Measurements from ENCODE around the gene TMEM170B.

TMEM170B gene

DNA sequence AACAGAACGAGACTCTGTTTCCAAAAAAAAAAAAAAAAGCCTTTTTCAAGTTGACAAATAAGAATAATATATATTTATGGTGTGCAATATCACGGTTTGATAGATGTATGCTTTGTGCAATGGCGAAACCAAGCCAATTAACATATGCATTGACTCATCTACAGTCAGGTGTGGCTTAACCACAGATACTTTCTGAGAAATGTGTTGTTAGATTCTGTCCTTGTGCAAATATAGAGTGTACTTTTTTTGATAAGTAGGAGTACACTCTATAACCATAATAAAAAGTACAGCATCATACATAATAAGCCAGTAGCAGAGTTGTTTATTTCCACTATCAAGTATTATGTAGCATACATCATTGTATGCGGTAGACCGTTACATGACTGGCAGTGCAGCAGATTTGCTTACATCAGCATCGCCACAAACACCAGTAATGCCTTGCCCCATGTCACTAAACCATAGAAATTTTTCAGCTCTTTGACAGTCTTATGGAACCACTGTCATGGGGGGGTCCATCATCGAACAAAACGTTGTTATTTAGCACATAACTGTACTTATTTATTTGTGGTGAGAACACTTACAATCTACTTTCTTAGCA, 59.2 kb downstream of the TMEM170B start:
- TF ChIP-seq BACH2 (CRISPR knock-in tag; IDR thresholded peaks at IDR 0.05; ENCODE audit: borderline replicate concordance) (no peak), TCF4 (CRISPR knock-in tag; IDR thresholded peaks at IDR 0.05; ENCODE audit: borderline replicate concordance) (no peak), ZFP3 (CRISPR knock-in tag; IDR thresholded peaks at IDR 0.05) (no peak), SNAI2 (CRISPR knock-in tag; IDR thresholded peaks at IDR 0.05) (no peak), CSDC2 (CRISPR knock-in tag; IDR thresholded peaks at IDR 0.05) (no peak), ZNF70 (CRISPR knock-in tag; IDR thresholded peaks at IDR 0.05) (no peak), PPARA (CRISPR knock-in tag; IDR thresholded peaks at IDR 0.05; ENCODE audit: borderline replicate concordance) (no peak)
- TF ChIP-seq, protein P1, sequence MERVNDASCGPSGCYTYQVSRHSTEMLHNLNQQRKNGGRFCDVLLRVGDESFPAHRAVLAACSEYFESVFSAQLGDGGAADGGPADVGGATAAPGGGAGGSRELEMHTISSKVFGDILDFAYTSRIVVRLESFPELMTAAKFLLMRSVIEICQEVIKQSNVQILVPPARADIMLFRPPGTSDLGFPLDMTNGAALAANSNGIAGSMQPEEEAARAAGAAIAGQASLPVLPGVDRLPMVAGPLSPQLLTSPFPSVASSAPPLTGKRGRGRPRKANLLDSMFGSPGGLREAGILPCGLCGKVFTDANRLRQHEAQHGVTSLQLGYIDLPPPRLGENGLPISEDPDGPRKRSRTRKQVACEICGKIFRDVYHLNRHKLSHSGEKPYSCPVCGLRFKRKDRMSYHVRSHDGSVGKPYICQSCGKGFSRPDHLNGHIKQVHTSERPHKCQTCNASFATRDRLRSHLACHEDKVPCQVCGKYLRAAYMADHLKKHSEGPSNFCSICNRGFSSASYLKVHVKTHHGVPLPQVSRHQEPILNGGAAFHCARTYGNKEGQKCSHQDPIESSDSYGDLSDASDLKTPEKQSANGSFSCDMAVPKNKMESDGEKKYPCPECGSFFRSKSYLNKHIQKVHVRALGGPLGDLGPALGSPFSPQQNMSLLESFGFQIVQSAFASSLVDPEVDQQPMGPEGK (CRISPR knock-in tag; IDR thresholded peaks at IDR 0.05; ENCODE audit: borderline replicate concordance) = no peak
- ATAC-seq = no peak

- TF ChIP-seq ZFP30 (CRISPR knock-in tag; IDR thresholded peaks at IDR 0.05) (no peak), ARNTL (CRISPR knock-in tag; IDR thresholded peaks at IDR 0.05; ENCODE audit: borderline replicate concordance, low read depth) (no peak)
- no peak for ATAC-seq
These were observed 61.1 kb downstream of the TMEM170B start for GRCh38 chr6:11598687-11599086.

DNA sequence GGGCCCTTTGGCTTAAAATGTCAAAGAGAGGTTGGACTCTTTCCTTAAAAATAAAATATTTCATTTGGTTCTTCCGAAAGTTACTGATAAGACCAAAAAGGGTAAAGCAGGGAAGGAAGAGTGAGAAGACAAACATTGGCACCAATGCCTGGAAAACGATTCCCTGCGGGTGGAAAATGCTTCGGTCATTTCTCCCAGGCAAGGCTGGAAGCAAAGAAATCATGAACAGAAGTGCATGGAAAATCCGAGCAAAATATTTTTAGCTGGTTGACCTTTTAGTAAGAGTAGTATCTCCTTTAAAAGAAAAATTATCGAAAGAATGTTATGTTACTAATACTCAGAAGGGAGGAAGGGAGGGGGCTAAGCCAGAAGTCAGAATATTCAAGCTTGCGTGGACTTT, 62.7 kb downstream of the TMEM170B start:
- ATAC-seq = no peak
- TF ChIP-seq ARNTL (CRISPR knock-in tag; IDR thresholded peaks at IDR 0.05; ENCODE audit: borderline replicate concordance, low read depth) (no peak), OSR1 (CRISPR knock-in tag; IDR thresholded peaks at IDR 0.05) (no peak), ZNF8 (CRISPR knock-in tag; IDR thresholded peaks at IDR 0.05) (no peak), RARB (CRISPR knock-in tag; IDR thresholded peaks at IDR 0.05) (no peak), TCF4 (CRISPR knock-in tag; IDR thresholded peaks at IDR 0.05; ENCODE audit: borderline replicate concordance) (no peak), ZFP3 (CRISPR knock-in tag; IDR thresholded peaks at IDR 0.05) (no peak), ZC3H10 (CRISPR knock-in tag; IDR thresholded peaks at IDR 0.05) (no peak), SNAI2 (CRISPR knock-in tag; IDR thresholded peaks at IDR 0.05) (no peak), TOX (CRISPR knock-in tag; IDR thresholded peaks at IDR 0.05; ENCODE audit: borderline replicate concordance) (no peak), ISL1 (CRISPR knock-in tag; IDR thresholded peaks at IDR 0.05) (no peak), ZNF565 (CRISPR knock-in tag; conservative IDR thresholded peaks at IDR 0.05; ENCODE audit: low read depth) (no peak), CSDC2 (CRISPR knock-in tag; IDR thresholded peaks at IDR 0.05) (no peak)
- TF ChIP-seq, protein P1 (CRISPR knock-in tag; IDR thresholded peaks at IDR 0.05; ENCODE audit: borderline replicate concordance) = no peak
- TF ChIP-seq, protein P2, sequence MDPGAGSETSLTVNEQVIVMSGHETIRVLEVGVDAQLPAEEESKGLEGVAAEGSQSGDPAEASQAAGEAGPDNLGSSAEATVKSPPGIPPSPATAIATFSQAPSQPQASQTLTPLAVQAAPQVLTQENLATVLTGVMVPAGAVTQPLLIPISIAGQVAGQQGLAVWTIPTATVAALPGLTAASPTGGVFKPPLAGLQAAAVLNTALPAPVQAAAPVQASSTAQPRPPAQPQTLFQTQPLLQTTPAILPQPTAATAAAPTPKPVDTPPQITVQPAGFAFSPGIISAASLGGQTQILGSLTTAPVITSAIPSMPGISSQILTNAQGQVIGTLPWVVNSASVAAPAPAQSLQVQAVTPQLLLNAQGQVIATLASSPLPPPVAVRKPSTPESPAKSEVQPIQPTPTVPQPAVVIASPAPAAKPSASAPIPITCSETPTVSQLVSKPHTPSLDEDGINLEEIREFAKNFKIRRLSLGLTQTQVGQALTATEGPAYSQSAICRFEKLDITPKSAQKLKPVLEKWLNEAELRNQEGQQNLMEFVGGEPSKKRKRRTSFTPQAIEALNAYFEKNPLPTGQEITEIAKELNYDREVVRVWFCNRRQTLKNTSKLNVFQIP (CRISPR knock-in tag; IDR thresholded peaks at IDR 0.05; ENCODE audit: borderline replicate concordance, low read depth) = no peak
- TF ChIP-seq, protein P3, sequence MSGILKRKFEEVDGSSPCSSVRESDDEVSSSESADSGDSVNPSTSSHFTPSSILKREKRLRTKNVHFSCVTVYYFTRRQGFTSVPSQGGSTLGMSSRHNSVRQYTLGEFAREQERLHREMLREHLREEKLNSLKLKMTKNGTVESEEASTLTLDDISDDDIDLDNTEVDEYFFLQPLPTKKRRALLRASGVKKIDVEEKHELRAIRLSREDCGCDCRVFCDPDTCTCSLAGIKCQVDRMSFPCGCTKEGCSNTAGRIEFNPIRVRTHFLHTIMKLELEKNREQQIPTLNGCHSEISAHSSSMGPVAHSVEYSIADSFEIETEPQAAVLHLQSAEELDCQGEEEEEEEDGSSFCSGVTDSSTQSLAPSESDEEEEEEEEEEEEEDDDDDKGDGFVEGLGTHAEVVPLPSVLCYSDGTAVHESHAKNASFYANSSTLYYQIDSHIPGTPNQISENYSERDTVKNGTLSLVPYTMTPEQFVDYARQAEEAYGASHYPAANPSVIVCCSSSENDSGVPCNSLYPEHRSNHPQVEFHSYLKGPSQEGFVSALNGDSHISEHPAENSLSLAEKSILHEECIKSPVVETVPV (CRISPR knock-in tag; IDR thresholded peaks at IDR 0.05) = no peak
- TF ChIP-seq, protein P4, sequence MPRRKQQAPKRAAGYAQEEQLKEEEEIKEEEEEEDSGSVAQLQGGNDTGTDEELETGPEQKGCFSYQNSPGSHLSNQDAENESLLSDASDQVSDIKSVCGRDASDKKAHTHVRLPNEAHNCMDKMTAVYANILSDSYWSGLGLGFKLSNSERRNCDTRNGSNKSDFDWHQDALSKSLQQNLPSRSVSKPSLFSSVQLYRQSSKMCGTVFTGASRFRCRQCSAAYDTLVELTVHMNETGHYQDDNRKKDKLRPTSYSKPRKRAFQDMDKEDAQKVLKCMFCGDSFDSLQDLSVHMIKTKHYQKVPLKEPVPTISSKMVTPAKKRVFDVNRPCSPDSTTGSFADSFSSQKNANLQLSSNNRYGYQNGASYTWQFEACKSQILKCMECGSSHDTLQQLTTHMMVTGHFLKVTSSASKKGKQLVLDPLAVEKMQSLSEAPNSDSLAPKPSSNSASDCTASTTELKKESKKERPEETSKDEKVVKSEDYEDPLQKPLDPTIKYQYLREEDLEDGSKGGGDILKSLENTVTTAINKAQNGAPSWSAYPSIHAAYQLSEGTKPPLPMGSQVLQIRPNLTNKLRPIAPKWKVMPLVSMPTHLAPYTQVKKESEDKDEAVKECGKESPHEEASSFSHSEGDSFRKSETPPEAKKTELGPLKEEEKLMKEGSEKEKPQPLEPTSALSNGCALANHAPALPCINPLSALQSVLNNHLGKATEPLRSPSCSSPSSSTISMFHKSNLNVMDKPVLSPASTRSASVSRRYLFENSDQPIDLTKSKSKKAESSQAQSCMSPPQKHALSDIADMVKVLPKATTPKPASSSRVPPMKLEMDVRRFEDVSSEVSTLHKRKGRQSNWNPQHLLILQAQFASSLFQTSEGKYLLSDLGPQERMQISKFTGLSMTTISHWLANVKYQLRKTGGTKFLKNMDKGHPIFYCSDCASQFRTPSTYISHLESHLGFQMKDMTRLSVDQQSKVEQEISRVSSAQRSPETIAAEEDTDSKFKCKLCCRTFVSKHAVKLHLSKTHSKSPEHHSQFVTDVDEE (CRISPR knock-in tag; IDR thresholded peaks at IDR 0.05) = no peak
